Activated naive CD4-positive, alpha-beta T cell treated with anti-CD3 and anti-CD28 coated beads for 36 hours (primary cell): ENCODE measurements around the gene ADCY1. TPM values are rescaled to one million over a fixed set of nuclear protein-coding genes. Genes with fewer than 3 reads are reported as not detected.
"Not testable (repeated sequence)": the region's sequence is repeated elsewhere in the genome, so short reads cannot be mapped to it uniquely, and the experiment has no call there.

Source experiments
- CTCF ChIA-PET: fragments of 350-600 bp; sonication (Branson Sonifier 250); formaldehyde crosslinking; loops from one replicate; lab custom pipeline; 2021; ENCODE audit warnings: antibody characterized with exemption; lab: Charles Lee
- DNase-seq: peaks from one replicate; pipeline ENCODE4 v3.0.0-alpha.2; 2020
- H3K27ac Mint-ChIP-seq: one replicate; pipeline ENCODE4 v1.8.0; 2021; ENCODE audit warnings: mild to moderate bottlenecking, mixed read lengths
- H3K27me3 Mint-ChIP-seq: one replicate; pipeline ENCODE4 v1.8.0; 2021; ENCODE audit warnings: low read depth, mixed read lengths
- H3K36me3 Mint-ChIP-seq: one replicate; pipeline ENCODE4 v1.8.0; 2021; ENCODE audit warnings: low read depth, mixed read lengths
- H3K4me1 Mint-ChIP-seq: one replicate; pipeline ENCODE4 v1.8.0; 2021; ENCODE audit warnings: low read depth, mixed read lengths
- H3K4me3 Mint-ChIP-seq: one replicate; pipeline ENCODE4 v1.8.0; 2021; ENCODE audit warnings: mild to moderate bottlenecking, moderate library complexity, mixed read lengths
- H3K9me3 Mint-ChIP-seq: one replicate; pipeline ENCODE4 v1.8.0; 2021; ENCODE audit warnings: mixed read lengths
- intact Hi-C: fragments of 100-400 bp; cut with micrococcal nuclease; formaldehyde crosslinking; loops from one replicate; pipeline ENCODE4 v1.15.1; 2023
- total RNA-seq, 2 experiments: library from RNA; stranded (reverse); gene quantifications; one replicate each; pipeline ENCODE4 v1.2.3, GENCODE V29; 2021

The ADCY1 gene
- under 1 TPM; 0.29 to 0.30 TPM for total RNA-seq

GRCh38 chr7:45573661-45574415 lies at the start of gene ADCY1:
TSS of gene ADCY1 (plus strand) at chr7:45574368. CDS start at chr7:45574544, 176 bp downstream.
- intact Hi-C loops, result no loop called here
- no peaks in the 10 kb centered on the region for H3K36me3 Mint-ChIP-seq
- CTCF ChIA-PET, result no interaction called here

GRCh38 chr7:45524445-45524844 lies 49.7 kb upstream of the ADCY1 start:
- Mint-ChIP-seq H3K4me3 (no peak overlapping the region), H3K36me3 (no peaks in the 10 kb centered on the region), H3K27me3 (peaks cover 5% of the 10 kb centered on the region), H3K27ac (no peak overlapping the region), H3K9me3 (no peaks in the 10 kb centered on the region), H3K4me1 (no peaks in the 10 kb centered on the region)
- intact Hi-C loops, result no loop called here
- no peak for DNase-seq
- CTCF ChIA-PET, result no interaction called here

More at GRCh38 chr7:45573661-45574415, at the start of gene ADCY1:
- H3K4me1 Mint-ChIP-seq, result no peaks in the 10 kb centered on the region
- H3K27ac Mint-ChIP-seq, result no peak within 1 kb of the TSS
- DNase-seq, result no peak
- peak within 1 kb of the TSS; percentile 19 for H3K4me3 Mint-ChIP-seq
- H3K9me3 Mint-ChIP-seq, result no peaks in the 10 kb centered on the region
- H3K27me3 Mint-ChIP-seq, result peaks cover 42% of the 10 kb centered on the region

- no peak overlapping the region for H3K27ac Mint-ChIP-seq
- H3K9me3 Mint-ChIP-seq, result no peaks in the 10 kb centered on the region
- H3K4me1 Mint-ChIP-seq, result no peaks in the 10 kb centered on the region
- no peak for DNase-seq
- intact Hi-C loops, result no loop called here
- no peaks in the 10 kb centered on the region for H3K36me3 Mint-ChIP-seq
- no peak overlapping the region for H3K4me3 Mint-ChIP-seq
- H3K27me3 Mint-ChIP-seq, result peaks cover 5% of the 10 kb centered on the region
- CTCF ChIA-PET, result no interaction called here
Measured at GRCh38 chr7:45525057-45525456, 49.1 kb upstream of the ADCY1 start.

GRCh38 chr7:45543473-45543872 lies 30.7 kb upstream of the ADCY1 start:
- H3K4me1 Mint-ChIP-seq, result no peaks in the 10 kb centered on the region
- H3K4me3 Mint-ChIP-seq, result no peak overlapping the region
- H3K27ac Mint-ChIP-seq, result no peak overlapping the region
- peaks cover 5% of the 10 kb centered on the region for H3K9me3 Mint-ChIP-seq
- intact Hi-C loops, result loop anchor here (10.0 kb wide), 1 partner anchor 909 kb away; no protein-coding TSS in a partner anchor
- CTCF ChIA-PET, result no interaction called here
- no peaks in the 10 kb centered on the region for H3K27me3 Mint-ChIP-seq
- no peaks in the 10 kb centered on the region for H3K36me3 Mint-ChIP-seq
- DNase-seq, result no peak

GRCh38 chr7:45545105-45545710 lies 29.0 kb upstream of the ADCY1 start:
- H3K4me3 Mint-ChIP-seq, DNase-seq, H3K27ac Mint-ChIP-seq, H3K36me3 Mint-ChIP-seq, H3K4me1 Mint-ChIP-seq, CTCF ChIA-PET, H3K9me3 Mint-ChIP-seq, H3K27me3 Mint-ChIP-seq: not testable (repeated sequence)
- intact Hi-C loops, result loop anchor here (10.0 kb wide), 1 partner anchor 910 kb away; no protein-coding TSS in a partner anchor

GRCh38 chr7:45548917-45549316 lies 25.3 kb upstream of the ADCY1 start:
- H3K9me3 Mint-ChIP-seq, H3K36me3 Mint-ChIP-seq, H3K4me1 Mint-ChIP-seq, DNase-seq, H3K27me3 Mint-ChIP-seq, H3K4me3 Mint-ChIP-seq, CTCF ChIA-PET: not testable (repeated sequence)
- H3K27ac Mint-ChIP-seq, result peak overlapping the region; percentile 51
- intact Hi-C loops, result loop anchor here (10.0 kb wide), 1 partner anchor 914 kb away; no protein-coding TSS in a partner anchor

GRCh38 chr7:45563401-45563800 lies 10.8 kb upstream of the ADCY1 start:
- no peaks in the 10 kb centered on the region for H3K36me3 Mint-ChIP-seq
- no peak for DNase-seq
- H3K27ac Mint-ChIP-seq, result no peak overlapping the region
- no peak overlapping the region for H3K4me3 Mint-ChIP-seq
- intact Hi-C loops, result no loop called here
- H3K4me1 Mint-ChIP-seq, result no peaks in the 10 kb centered on the region
- H3K27me3 Mint-ChIP-seq, result peaks cover 15% of the 10 kb centered on the region
- CTCF ChIA-PET, result no interaction called here
- H3K9me3 Mint-ChIP-seq, result peaks cover 8% of the 10 kb centered on the region

GRCh38 chr7:45563941-45564461 lies 10.2 kb upstream of the ADCY1 start:
- CTCF ChIA-PET, result no interaction called here

GRCh38 chr7:45564485-45564884 lies 9.7 kb upstream of the ADCY1 start:
- Mint-ChIP-seq H3K4me3 (no peak overlapping the region), H3K27me3 (peaks cover 15% of the 10 kb centered on the region), H3K27ac (no peak overlapping the region), H3K9me3 (peaks cover 7% of the 10 kb centered on the region), H3K36me3 (no peaks in the 10 kb centered on the region), H3K4me1 (no peaks in the 10 kb centered on the region)
- no peak for DNase-seq
- CTCF ChIA-PET, result no interaction called here
- intact Hi-C loops, result no loop called here

More at GRCh38 chr7:45563941-45564461, 10.2 kb upstream of the ADCY1 start:
- no peak overlapping the region for H3K27ac Mint-ChIP-seq
- no peaks in the 10 kb centered on the region for H3K4me1 Mint-ChIP-seq
- H3K4me3 Mint-ChIP-seq, result no peak overlapping the region
- no peaks in the 10 kb centered on the region for H3K36me3 Mint-ChIP-seq
- intact Hi-C loops, result no loop called here
- DNase-seq, result no peak
- H3K27me3 Mint-ChIP-seq, result peaks cover 15% of the 10 kb centered on the region
- H3K9me3 Mint-ChIP-seq, result peaks cover 8% of the 10 kb centered on the region

GRCh38 chr7:45564886-45565455 lies 9.2 kb upstream of the ADCY1 start:
- intact Hi-C loops, result no loop called here
- Mint-ChIP-seq H3K27me3 (peaks cover 12% of the 10 kb centered on the region), H3K9me3 (peaks cover 2% of the 10 kb centered on the region), H3K36me3 (no peaks in the 10 kb centered on the region), H3K4me3 (no peak overlapping the region), H3K4me1 (no peaks in the 10 kb centered on the region), H3K27ac (no peak overlapping the region)
- CTCF ChIA-PET, result no interaction called here
- DNase-seq, result no peak

- H3K4me3 Mint-ChIP-seq, result no peak overlapping the region
- peaks cover 11% of the 10 kb centered on the region for H3K27me3 Mint-ChIP-seq
- DNase-seq, result no peak
- H3K4me1 Mint-ChIP-seq, result no peaks in the 10 kb centered on the region
- CTCF ChIA-PET, result no interaction called here
- intact Hi-C loops, result no loop called here
- H3K27ac Mint-ChIP-seq, result no peak overlapping the region
- no peaks in the 10 kb centered on the region for H3K9me3 Mint-ChIP-seq
- H3K36me3 Mint-ChIP-seq, result no peaks in the 10 kb centered on the region
Measured at GRCh38 chr7:45566386-45566785, 7.8 kb upstream of the ADCY1 start.

GRCh38 chr7:45566961-45567360 lies 7.2 kb upstream of the ADCY1 start:
- no peak overlapping the region for H3K4me3 Mint-ChIP-seq
- no peak for DNase-seq

More at GRCh38 chr7:45566961-45567360, 7.2 kb upstream of the ADCY1 start:
- intact Hi-C loops, result no loop called here
- Mint-ChIP-seq H3K27ac (no peak overlapping the region), H3K9me3 (no peaks in the 10 kb centered on the region), H3K36me3 (no peaks in the 10 kb centered on the region), H3K4me1 (no peaks in the 10 kb centered on the region), H3K27me3 (peaks cover 17% of the 10 kb centered on the region)
- CTCF ChIA-PET, result no interaction called here
